SU-DHL-6 (cell line): ENCODE measurements around the gene CRADD.

Source experiments
- H2AFZ ChIP-seq: fragments of 200-600 bp; sonication (generic); 2 replicates; pipeline ENCODE4 v1.6.1; 2014; ENCODE audit warnings: low read depth, mild to moderate bottlenecking, moderate library complexity, mixed read lengths, antibody characterized with exemption, low read length; ENCODE audit not compliant: severe bottlenecking
- H3F3A ChIP-seq: fragments of 200-600 bp; shearing (Covaris generic); 2 replicates; pipeline ENCODE4 v1.6.0; 2016; ENCODE audit warnings: antibody characterized with exemption, mild to moderate bottlenecking; ENCODE audit not compliant: insufficient read depth
- H3K27ac ChIP-seq: fragments of 200-600 bp; sonication (generic); 2 replicates; pipeline ENCODE4 v1.5.1; 2016; ENCODE audit warnings: low read depth, mild to moderate bottlenecking, low read length, moderate library complexity, mixed read lengths
- H3K27me3 ChIP-seq: fragments of 200-600 bp; sonication (generic), shearing (Covaris generic); 2 replicates; pipeline ENCODE4 v1.6.0; 2014; ENCODE audit warnings: mild to moderate bottlenecking, low read length
- H3K36me3 ChIP-seq: fragments of 200-600 bp; sonication (generic); 2 replicates; pipeline ENCODE4 v1.6.1; 2014; ENCODE audit warnings: mild to moderate bottlenecking, low read length, mixed read lengths
- H3K4me2 ChIP-seq: fragments of 300-600, 200-600 bp; shearing (Covaris generic), sonication (generic); 2 replicates; pipeline ENCODE4 v1.6.0; 2014; ENCODE audit warnings: low read length, low read depth, mild to moderate bottlenecking; ENCODE audit not compliant: poor library complexity, severe bottlenecking
- H3K4me3 ChIP-seq: fragments of 200-600 bp; sonication (generic); 2 replicates; pipeline ENCODE4 v1.5.1; 2014; ENCODE audit warnings: antibody characterized with exemption, low read length, mild to moderate bottlenecking, mixed read lengths; ENCODE audit not compliant: insufficient read depth, poor library complexity, severe bottlenecking
- H3K79me2 ChIP-seq: fragments of 200-600 bp; sonication (generic); 2 replicates; pipeline ENCODE4 v1.6.1; 2014; ENCODE audit warnings: mild to moderate bottlenecking, low read length, moderate library complexity; ENCODE audit not compliant: insufficient read depth
- H3K9ac ChIP-seq: fragments of 200-600 bp; sonication (generic); 2 replicates; pipeline ENCODE4 v1.7.0; 2014; ENCODE audit warnings: mild to moderate bottlenecking, low read length
- H3K9me2 ChIP-seq: fragments of 200-600 bp; sonication (generic); replicated peaks from 2 replicates; pipeline ENCODE4 v1.6.1; 2014; ENCODE audit warnings: low read length; ENCODE audit not compliant: insufficient read depth
- H3K9me3 ChIP-seq: fragments of 200-600 bp; sonication (generic); 2 replicates; pipeline ENCODE4 v1.6.1; 2014; ENCODE audit warnings: low read length, mixed read lengths; ENCODE audit not compliant: insufficient read depth
- H4K20me1 ChIP-seq: fragments of 200-600 bp; sonication (generic); 2 replicates; pipeline ENCODE4 v1.6.1; 2014; ENCODE audit warnings: low read depth, mild to moderate bottlenecking, antibody characterized with exemption, low read length, moderate library complexity, mixed read lengths
- CTCF ChIP-seq: fragments of 200-600 bp; sonication (generic); IDR thresholded peaks from one replicate; pipeline ENCODE4 v1.5.1; 2017; ENCODE audit warnings: antibody characterized with exemption, mild to moderate bottlenecking, low read length, moderate library complexity; ENCODE audit not compliant: insufficient read depth, poor library complexity, severe bottlenecking
- EZH2phosphoT487 ChIP-seq: fragments of 200-600 bp; sonication (generic), shearing (Covaris generic); conservative IDR thresholded peaks from 2 replicates; pipeline ENCODE4 v1.6.1; 2018; ENCODE audit warnings: mild to moderate bottlenecking, antibody characterized with exemption, low read length, moderate library complexity, mixed read lengths

Gene CRADD

GRCh38 chr12:93668919-93669418 lies 8.2 kb upstream of the CRADD start:
- Histone ChIP-seq H3K79me2 (no peaks in the 10 kb centered on the region), H3K4me3 (no peak overlapping the region), H3K36me3 (no peaks in the 10 kb centered on the region), H3F3A (no peaks in the 10 kb centered on the region), H3K27me3 (no peaks in the 10 kb centered on the region), H3K27ac (no peak overlapping the region), H3K9me2 (no peaks in the 10 kb centered on the region), H3K9ac (no peak overlapping the region), H3K4me2 (no peak overlapping the region), H2AFZ (no peak overlapping the region), H3K9me3 (no peaks in the 10 kb centered on the region), H4K20me1 (no peaks in the 10 kb centered on the region)
- TF ChIP-seq CTCF (no peak), EZH2phosphoT487 (no peak)

GRCh38 chr12:93669452-93669851 lies 7.7 kb upstream of the CRADD start:
- Histone ChIP-seq H3K27me3 (no peaks in the 10 kb centered on the region), H4K20me1 (no peaks in the 10 kb centered on the region), H3K9ac (no peak overlapping the region), H3K79me2 (no peaks in the 10 kb centered on the region), H2AFZ (no peak overlapping the region), H3K36me3 (no peaks in the 10 kb centered on the region), H3K9me3 (no peaks in the 10 kb centered on the region), H3K4me2 (no peak overlapping the region), H3F3A (no peaks in the 10 kb centered on the region), H3K27ac (no peak overlapping the region), H3K4me3 (no peak overlapping the region), H3K9me2 (no peaks in the 10 kb centered on the region)
- TF ChIP-seq CTCF (no peak), EZH2phosphoT487 (no peak)

- Histone ChIP-seq H3K27me3 (no peaks in the 10 kb centered on the region), H4K20me1 (no peaks in the 10 kb centered on the region), H2AFZ (no peak overlapping the region), H3K4me3 (no peak overlapping the region), H3K9me3 (no peaks in the 10 kb centered on the region), H3K9me2 (no peaks in the 10 kb centered on the region), H3K4me2 (no peak overlapping the region), H3K27ac (no peak overlapping the region), H3K79me2 (no peaks in the 10 kb centered on the region), H3F3A (no peaks in the 10 kb centered on the region), H3K36me3 (no peaks in the 10 kb centered on the region), H3K9ac (no peak overlapping the region)
- TF ChIP-seq CTCF (no peak), EZH2phosphoT487 (no peak)
Measured at GRCh38 chr12:93670104-93670503, 7.1 kb upstream of the CRADD start.

- H3K4me2 ChIP-seq, result no peak overlapping the region
- H3K9me2 ChIP-seq, result no peaks in the 10 kb centered on the region
- no peaks in the 10 kb centered on the region for H3K79me2 ChIP-seq
- no peak overlapping the region for H3K4me3 ChIP-seq
- H3K36me3 ChIP-seq, result no peaks in the 10 kb centered on the region
- TF ChIP-seq EZH2phosphoT487 (no peak), CTCF (no peak)
- H2AFZ ChIP-seq, result no peak overlapping the region
- H3K9ac ChIP-seq, result no peak overlapping the region
- no peaks in the 10 kb centered on the region for H4K20me1 ChIP-seq
- H3K27me3 ChIP-seq, result no peaks in the 10 kb centered on the region
- no peaks in the 10 kb centered on the region for H3K9me3 ChIP-seq
- no peak overlapping the region for H3K27ac ChIP-seq
- H3F3A ChIP-seq, result no peaks in the 10 kb centered on the region
Measured at GRCh38 chr12:93671044-93671443, 6.1 kb upstream of the CRADD start.
